ENCODE results near the gene SLC38A3. TPM values are rescaled to one million over a fixed set of nuclear protein-coding genes. Genes with fewer than 3 reads are reported as not detected.

SLC38A3 gene
- total RNA-seq, 1 experiment from 2014 or later: 16.8 TPM

DNA sequence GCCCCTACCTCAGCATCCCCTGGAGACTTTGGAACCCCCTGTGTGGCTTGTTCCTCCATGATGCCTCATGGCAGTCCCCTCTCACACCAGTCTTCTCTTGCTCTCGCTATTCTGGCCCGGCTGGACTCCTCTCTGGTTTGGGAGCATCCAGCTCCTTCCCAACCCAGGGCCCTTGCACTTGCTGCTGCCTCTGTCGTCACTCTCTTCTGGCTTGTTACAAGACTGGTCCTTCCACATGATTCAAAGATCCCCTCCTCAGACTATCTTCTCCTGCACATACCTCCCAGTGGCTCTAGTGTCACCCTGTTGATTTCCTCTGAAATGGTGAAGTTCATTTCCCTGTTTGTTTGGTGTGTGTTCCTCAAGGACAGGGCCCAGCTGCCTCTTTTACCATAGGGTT, 24.4 kb downstream of the SLC38A3 start:
- Histone ChIP-seq H3K9me3 (no peaks in the 10 kb centered on the region), H3K4me1 (peaks cover 6% of the 10 kb centered on the region; the same call in 1 of the 2 replicates), H3K27me3 (replicated peaks; ENCODE audit: control insufficient read depth, insufficient read depth, low read length) (no peaks in the 10 kb centered on the region), H3K36me3 (ENCODE audit: control insufficient read depth, insufficient read depth, low read length) (no peaks in the 10 kb centered on the region), H3K4me3 (ENCODE audit: low read depth, low read length) (no peak overlapping the region)
- no peaks in the 10 kb centered on the region for H3K36me3 Mint-ChIP-seq (ENCODE audit: insufficient read depth, unreplicated experiment)
- intact Hi-C loops (cut with micrococcal nuclease; ENCODE audit: unreplicated experiment): no loop called here
- H3K27ac Mint-ChIP-seq (ENCODE audit: unreplicated experiment): no peak overlapping the region
- H3K27me3 Mint-ChIP-seq (ENCODE audit: insufficient read depth, unreplicated experiment): no peaks in the 10 kb centered on the region
- no peaks in the 10 kb centered on the region for H3K4me1 Mint-ChIP-seq (ENCODE audit: low read depth, unreplicated experiment)
- CTCF ChIA-PET: interaction anchor here (1.0 to 1.4 kb wide), 2 partner anchors 13 to 35 kb away, joined by 3 read pairs; no protein-coding TSS in a partner anchor
- TF ChIP-seq, protein P1, sequence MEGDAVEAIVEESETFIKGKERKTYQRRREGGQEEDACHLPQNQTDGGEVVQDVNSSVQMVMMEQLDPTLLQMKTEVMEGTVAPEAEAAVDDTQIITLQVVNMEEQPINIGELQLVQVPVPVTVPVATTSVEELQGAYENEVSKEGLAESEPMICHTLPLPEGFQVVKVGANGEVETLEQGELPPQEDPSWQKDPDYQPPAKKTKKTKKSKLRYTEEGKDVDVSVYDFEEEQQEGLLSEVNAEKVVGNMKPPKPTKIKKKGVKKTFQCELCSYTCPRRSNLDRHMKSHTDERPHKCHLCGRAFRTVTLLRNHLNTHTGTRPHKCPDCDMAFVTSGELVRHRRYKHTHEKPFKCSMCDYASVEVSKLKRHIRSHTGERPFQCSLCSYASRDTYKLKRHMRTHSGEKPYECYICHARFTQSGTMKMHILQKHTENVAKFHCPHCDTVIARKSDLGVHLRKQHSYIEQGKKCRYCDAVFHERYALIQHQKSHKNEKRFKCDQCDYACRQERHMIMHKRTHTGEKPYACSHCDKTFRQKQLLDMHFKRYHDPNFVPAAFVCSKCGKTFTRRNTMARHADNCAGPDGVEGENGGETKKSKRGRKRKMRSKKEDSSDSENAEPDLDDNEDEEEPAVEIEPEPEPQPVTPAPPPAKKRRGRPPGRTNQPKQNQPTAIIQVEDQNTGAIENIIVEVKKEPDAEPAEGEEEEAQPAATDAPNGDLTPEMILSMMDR (IDR thresholded peaks at IDR 0.05; ENCODE audit: insufficient read depth in 1 of 2, low read depth in 1 of 2, low read length in 1 of 2, severe bottlenecking in 1 of 2, unreplicated experiment in 1 of 2): no peak
- no peak for DNase-seq
- no peaks in the 10 kb centered on the region for H3K9me3 Mint-ChIP-seq (ENCODE audit: unreplicated experiment)
- POLR2A ChIA-PET: no interaction called here
- H3K4me3 Mint-ChIP-seq (ENCODE audit: unreplicated experiment): peak overlapping the region; percentile 38
- no TSS peak for BruUV-seq (replicated peaks)

DNA sequence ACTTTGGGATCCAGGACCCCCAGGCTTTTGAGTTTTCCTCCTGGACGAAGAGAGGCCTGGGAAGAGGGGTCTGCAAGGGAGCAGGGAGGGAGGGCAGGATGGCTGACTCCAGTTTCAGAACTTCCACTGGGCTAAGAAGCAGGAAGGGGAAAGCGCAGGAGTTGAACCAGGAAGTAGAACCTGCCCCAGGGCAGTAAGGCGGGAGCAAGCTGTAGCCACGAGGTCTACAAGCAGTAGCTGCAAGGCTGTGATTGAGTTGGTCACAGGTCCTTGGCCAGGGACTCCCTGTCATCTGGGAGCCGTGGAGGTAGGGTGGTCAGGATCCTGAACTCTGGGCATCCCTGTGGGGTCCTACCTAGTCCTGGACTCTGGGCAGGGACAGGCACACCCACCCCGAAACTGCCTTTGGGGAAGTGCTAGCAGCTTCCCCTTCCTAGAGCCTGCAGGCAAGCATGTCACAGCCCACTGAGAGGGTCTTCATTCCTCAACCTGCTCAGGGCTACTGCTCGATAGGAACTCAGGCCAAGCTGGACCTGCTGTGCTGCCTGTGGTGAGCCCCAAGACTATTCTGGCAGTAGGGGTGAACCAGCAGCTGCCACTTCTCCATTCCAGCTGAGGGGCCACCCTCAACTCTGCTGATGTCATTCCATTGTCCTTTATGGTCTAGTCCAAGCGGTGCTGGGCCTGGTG, 25.2 kb downstream of the SLC38A3 start:
- no peak overlapping the region for H3K4me3 ChIP-seq (ENCODE audit: low read depth, low read length)
- TF ChIP-seq, protein P1 (IDR thresholded peaks at IDR 0.05; ENCODE audit: insufficient read depth in 1 of 2, low read depth in 1 of 2, low read length in 1 of 2, severe bottlenecking in 1 of 2, unreplicated experiment in 1 of 2): no peak
- Mint-ChIP-seq H3K9me3 (ENCODE audit: unreplicated experiment) (no peaks in the 10 kb centered on the region), H3K4me1 (ENCODE audit: low read depth, unreplicated experiment) (no peaks in the 10 kb centered on the region), H3K27me3 (ENCODE audit: insufficient read depth, unreplicated experiment) (no peaks in the 10 kb centered on the region), H3K4me3 (ENCODE audit: unreplicated experiment) (no peak overlapping the region), H3K36me3 (ENCODE audit: insufficient read depth, unreplicated experiment) (no peaks in the 10 kb centered on the region), H3K27ac (ENCODE audit: unreplicated experiment) (no peak overlapping the region)
- no peaks in the 10 kb centered on the region for H3K9me3 ChIP-seq
- no peaks in the 10 kb centered on the region for H3K27me3 ChIP-seq (replicated peaks; ENCODE audit: control insufficient read depth, insufficient read depth, low read length)
- intact Hi-C loops (cut with micrococcal nuclease; ENCODE audit: unreplicated experiment): no loop called here
- BruUV-seq (replicated peaks): no TSS peak
- DNase-seq: no peak
- ChIA-PET POLR2A (no interaction called here), CTCF (interaction anchor here (1.0 to 1.4 kb wide), 3 partner anchors 13 to 35 kb away, joined by 3 read pairs; no protein-coding TSS in a partner anchor)
- H3K36me3 ChIP-seq (ENCODE audit: control insufficient read depth, insufficient read depth, low read length): no peaks in the 10 kb centered on the region
- peaks cover 12% of the 10 kb centered on the region for H3K4me1 ChIP-seq

DNA sequence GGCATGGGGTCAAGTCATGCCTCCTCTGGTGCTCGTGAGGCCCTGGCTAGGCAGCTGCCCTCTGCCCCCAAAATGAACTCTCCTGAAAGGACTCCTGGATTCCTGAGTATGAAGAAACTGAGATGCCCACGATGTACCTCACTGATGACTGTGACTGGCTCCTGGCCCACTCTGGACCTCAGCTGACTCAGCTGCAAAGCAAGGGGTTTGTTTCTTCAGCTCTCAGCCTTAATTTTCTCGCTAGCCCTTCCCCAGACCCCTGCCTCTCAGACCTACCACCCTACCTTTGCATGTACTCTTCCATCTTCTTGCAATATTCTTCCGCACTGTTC, 25.7 kb downstream of the SLC38A3 start:
- no peaks in the 10 kb centered on the region for H3K36me3 ChIP-seq (ENCODE audit: control insufficient read depth, insufficient read depth, low read length)
- peaks cover 3% of the 10 kb centered on the region for H3K36me3 Mint-ChIP-seq (ENCODE audit: insufficient read depth, unreplicated experiment)
- intact Hi-C loops (cut with micrococcal nuclease; ENCODE audit: unreplicated experiment): no loop called here
- no peaks in the 10 kb centered on the region for H3K4me1 Mint-ChIP-seq (ENCODE audit: low read depth, unreplicated experiment)
- no peak overlapping the region for H3K4me3 ChIP-seq (ENCODE audit: low read depth, low read length)
- no peak overlapping the region for H3K27ac Mint-ChIP-seq (ENCODE audit: unreplicated experiment)
- CTCF ChIA-PET: interaction anchor here (1.0 to 1.4 kb wide), 2 partner anchors 12 to 16 kb away, joined by 3 read pairs; no protein-coding TSS in a partner anchor
- no peaks in the 10 kb centered on the region for H3K27me3 Mint-ChIP-seq (ENCODE audit: insufficient read depth, unreplicated experiment)
- no peak for DNase-seq
- peaks cover 15% of the 10 kb centered on the region for H3K4me1 ChIP-seq
- no peaks in the 10 kb centered on the region for H3K9me3 ChIP-seq
- BruUV-seq (replicated peaks): no TSS peak
- no peak overlapping the region for H3K4me3 Mint-ChIP-seq (ENCODE audit: unreplicated experiment)
- POLR2A ChIA-PET: no interaction called here
- TF ChIP-seq, protein P1 (IDR thresholded peaks at IDR 0.05; ENCODE audit: insufficient read depth in 1 of 2, low read depth in 1 of 2, low read length in 1 of 2, severe bottlenecking in 1 of 2, unreplicated experiment in 1 of 2): no peak
- H3K27me3 ChIP-seq (replicated peaks; ENCODE audit: control insufficient read depth, insufficient read depth, low read length): no peaks in the 10 kb centered on the region
- no peaks in the 10 kb centered on the region for H3K9me3 Mint-ChIP-seq (ENCODE audit: unreplicated experiment)
